Natural killer cell (primary cell): Measurements from ENCODE around the gene HOXB4. TPM values are rescaled to one million over a fixed set of nuclear protein-coding genes. Genes with fewer than 3 reads are reported as not detected.

Source experiments
- ATAC-seq, 3 donors: fragments of 150-1000 bp in 2 of 3; fragments of 200-7000 bp in 1 of 3; cut with Tn5 transposase; 1 replicate in 1 of 3; 2 replicates in 2 of 3; pipeline ENCODE4 v1.10.0; 2021; ENCODE audit warnings: mild to moderate bottlenecking in 2 of 3, moderate library complexity in 2 of 3
- DNase-seq, 2 donors: peaks; one replicate each; pipeline versions ENCODE4 v3.0.0 to v3.0.0-alpha.2; 2013 to 2021; ENCODE audit warnings: mixed read lengths in 1 of 2
- H3K27ac ChIP-seq: one replicate; pipeline ENCODE4 v1.5.1; 2013; ENCODE audit warnings: mild to moderate bottlenecking, low read length
- H3K27me3 ChIP-seq: one replicate; pipeline ENCODE4 v1.6.1; 2013; ENCODE audit warnings: low read length; ENCODE audit not compliant: control insufficient read depth, insufficient read depth
- H3K36me3 ChIP-seq: one replicate; pipeline ENCODE4 v1.6.1; 2013; ENCODE audit warnings: low read length; ENCODE audit not compliant: control insufficient read depth, insufficient read depth
- H3K4me1 ChIP-seq: one replicate; pipeline ENCODE4 v1.6.1; 2013; ENCODE audit warnings: low read length; ENCODE audit not compliant: control insufficient read depth, insufficient read depth
- H3K4me3 ChIP-seq: one replicate; pipeline ENCODE4 v1.5.1; 2013; ENCODE audit warnings: low read length
- H3K9me3 ChIP-seq: one replicate; pipeline ENCODE4 v1.6.1; 2013; ENCODE audit warnings: low read length; ENCODE audit not compliant: control insufficient read depth, insufficient read depth
- H3K27ac Mint-ChIP-seq, 2 donors: one replicate each; pipeline ENCODE4 v1.8.0; 2022; ENCODE audit warnings: mild to moderate bottlenecking in 2 of 2, mixed read lengths in 2 of 2, moderate library complexity in 1 of 2
- H3K27me3 Mint-ChIP-seq, 2 donors: one replicate each; pipeline ENCODE4 v1.8.0; 2022; ENCODE audit warnings: low read depth in 2 of 2, mixed read lengths in 2 of 2
- H3K36me3 Mint-ChIP-seq: one replicate; pipeline ENCODE4 v1.8.0; 2022; ENCODE audit warnings: mixed read lengths
- H3K4me1 Mint-ChIP-seq, 2 donors: one replicate each; pipeline ENCODE4 v1.8.0; 2022; ENCODE audit warnings: mixed read lengths in 2 of 2
- H3K4me3 Mint-ChIP-seq: one replicate; pipeline ENCODE4 v1.8.0; 2022; ENCODE audit warnings: mild to moderate bottlenecking, moderate library complexity, mixed read lengths
- H3K9me3 Mint-ChIP-seq, 2 donors: one replicate each; pipeline ENCODE4 v1.8.0; 2022; ENCODE audit warnings: mixed read lengths in 2 of 2
- WGBS: methylation state at CpG from one replicate; pipeline ENCODE4 v1.1.7; 2013; ENCODE audit warnings: missing lambda C conversion rate; ENCODE audit not compliant: insufficient coverage; 5-methylcytosine and 5-hydroxymethylcytosine counted together
- intact Hi-C: fragments of 100-400 bp; cut with micrococcal nuclease; formaldehyde crosslinking; loops from one replicate; pipeline ENCODE4 v1.14.2; 2022
- total RNA-seq, 4 donors: library from RNA; stranded (reverse); fragments of 120-200 nt in 1 of 4; gene quantifications; one replicate each; pipeline versions ENCODE4 v1.2.3 to v1.2.4, GENCODE V29; 2013 to 2022
- TF ChIP-seq, protein P1 (sequence below): fragments of 200-600 bp; IDR thresholded peaks from one replicate; pipeline ENCODE4 v1.8.0; 2022; ENCODE audit warnings: antibody characterized with exemption

HOXB4 gene
- total RNA-seq, 3 donors from 2014 or later (not counting 1 experiment from before 2014, with no cell fraction given) = 3.5 to 6.7 (median 5.7) TPM

DNA sequence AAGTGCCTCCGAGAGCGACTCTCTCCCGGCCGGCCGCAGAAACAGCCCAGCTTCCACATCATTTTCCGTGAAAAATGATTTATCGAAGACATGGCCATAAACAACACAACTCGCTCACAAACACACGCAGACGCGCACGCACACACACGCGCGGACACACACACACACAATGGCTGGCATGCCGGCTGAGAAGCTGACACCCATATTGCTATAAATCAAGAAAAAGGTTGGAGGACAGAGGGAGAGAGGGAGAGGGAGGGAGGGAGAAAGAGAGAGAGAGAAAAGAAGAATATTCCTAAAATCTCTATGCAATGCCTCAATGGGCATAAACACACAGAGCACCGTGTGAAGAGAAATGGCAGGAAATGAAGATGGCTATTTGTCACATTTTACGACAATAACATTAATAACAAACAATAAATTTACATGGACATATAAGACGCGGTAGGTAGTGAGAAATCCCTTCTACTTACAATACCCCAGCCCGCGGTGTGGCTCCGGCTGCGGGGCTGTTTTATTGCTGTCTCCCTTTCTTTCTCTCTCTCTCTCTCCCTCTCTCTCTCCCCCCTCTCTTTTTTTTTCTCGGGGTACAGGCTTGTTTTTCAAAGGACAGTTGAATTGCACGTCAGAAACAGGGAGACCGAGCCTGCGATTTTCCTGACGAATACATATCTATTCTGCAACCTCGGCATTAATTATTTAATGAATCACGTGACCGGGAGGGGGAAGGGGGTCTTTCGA lies 9.5 kb downstream of the HOXB4 start:
- Histone ChIP-seq H3K4me3 (no peak overlapping the region), H3K4me1 (peaks cover 13% of the 10 kb centered on the region), H3K9me3 (no peaks in the 10 kb centered on the region), H3K27me3 (no peaks in the 10 kb centered on the region), H3K36me3 (no peaks in the 10 kb centered on the region), H3K27ac (no peak overlapping the region)
- intact Hi-C loops = no loop called here
- Mint-ChIP-seq H3K27me3 (peaks cover 0 to 10% of the 10 kb centered on the region in 2 donors), H3K9me3 (no peaks in the 10 kb centered on the region), H3K4me1 (peaks cover 13 to 23% of the 10 kb centered on the region in 2 donors), H3K4me3 (no peak overlapping the region), H3K36me3 (no peaks in the 10 kb centered on the region), H3K27ac (no peak overlapping the region)
- ATAC-seq (no peak), DNase-seq (no peak)
- WGBS = 40% methylated on average over 28 of the region's 33 CpGs
- TF ChIP-seq, protein P1, sequence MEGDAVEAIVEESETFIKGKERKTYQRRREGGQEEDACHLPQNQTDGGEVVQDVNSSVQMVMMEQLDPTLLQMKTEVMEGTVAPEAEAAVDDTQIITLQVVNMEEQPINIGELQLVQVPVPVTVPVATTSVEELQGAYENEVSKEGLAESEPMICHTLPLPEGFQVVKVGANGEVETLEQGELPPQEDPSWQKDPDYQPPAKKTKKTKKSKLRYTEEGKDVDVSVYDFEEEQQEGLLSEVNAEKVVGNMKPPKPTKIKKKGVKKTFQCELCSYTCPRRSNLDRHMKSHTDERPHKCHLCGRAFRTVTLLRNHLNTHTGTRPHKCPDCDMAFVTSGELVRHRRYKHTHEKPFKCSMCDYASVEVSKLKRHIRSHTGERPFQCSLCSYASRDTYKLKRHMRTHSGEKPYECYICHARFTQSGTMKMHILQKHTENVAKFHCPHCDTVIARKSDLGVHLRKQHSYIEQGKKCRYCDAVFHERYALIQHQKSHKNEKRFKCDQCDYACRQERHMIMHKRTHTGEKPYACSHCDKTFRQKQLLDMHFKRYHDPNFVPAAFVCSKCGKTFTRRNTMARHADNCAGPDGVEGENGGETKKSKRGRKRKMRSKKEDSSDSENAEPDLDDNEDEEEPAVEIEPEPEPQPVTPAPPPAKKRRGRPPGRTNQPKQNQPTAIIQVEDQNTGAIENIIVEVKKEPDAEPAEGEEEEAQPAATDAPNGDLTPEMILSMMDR = no peak

DNA sequence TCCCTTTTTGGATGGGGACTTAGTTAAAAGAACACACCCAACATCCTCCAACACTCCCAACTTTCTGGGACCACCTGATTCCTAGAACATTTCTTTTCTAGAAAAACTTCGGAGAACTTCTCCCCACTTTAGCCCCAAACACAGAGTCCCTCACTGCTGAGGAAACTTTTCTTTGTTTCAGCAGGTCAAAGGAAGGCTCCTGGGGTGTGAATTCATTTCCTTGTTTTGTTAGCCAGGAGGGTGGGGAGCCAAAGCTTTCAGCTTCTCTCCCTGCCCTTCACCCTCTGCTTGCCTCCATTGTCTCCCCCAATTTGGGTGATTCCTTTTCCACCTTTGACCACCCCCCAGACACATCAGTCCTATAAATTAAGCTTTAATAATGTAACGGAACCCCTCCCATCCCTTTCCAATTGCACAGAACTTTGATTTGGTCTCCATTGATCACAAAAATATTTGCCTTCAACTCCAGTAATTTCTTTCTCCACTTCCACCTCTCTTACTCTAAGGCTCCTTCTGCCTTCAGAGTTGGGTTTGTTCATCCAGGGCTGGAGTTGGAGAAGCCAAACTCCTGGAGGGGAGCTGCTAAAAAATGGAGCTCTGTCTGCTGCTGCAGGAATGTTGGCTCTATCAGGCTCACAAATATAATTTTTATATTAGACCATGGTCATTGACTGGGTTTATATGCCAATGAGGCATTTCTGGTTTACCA lies 10.3 kb downstream of the HOXB4 start:
- Histone ChIP-seq H3K36me3 (no peaks in the 10 kb centered on the region), H3K4me1 (peaks cover 5% of the 10 kb centered on the region), H3K27ac (no peak overlapping the region), H3K9me3 (no peaks in the 10 kb centered on the region), H3K4me3 (no peak overlapping the region), H3K27me3 (no peaks in the 10 kb centered on the region)
- Mint-ChIP-seq H3K27me3 (peaks cover 0 to 10% of the 10 kb centered on the region in 2 donors), H3K4me1 (peaks cover 4 to 14% of the 10 kb centered on the region in 2 donors), H3K27ac (no peak overlapping the region), H3K36me3 (no peaks in the 10 kb centered on the region), H3K9me3 (no peaks in the 10 kb centered on the region), H3K4me3 (no peak overlapping the region)
- intact Hi-C loops = no loop called here
- WGBS = 90% methylated on average over 2 of the region's 2 CpGs
- TF ChIP-seq, protein P1 = no peak
- DNase-seq (no peak), ATAC-seq (no peak)

DNA sequence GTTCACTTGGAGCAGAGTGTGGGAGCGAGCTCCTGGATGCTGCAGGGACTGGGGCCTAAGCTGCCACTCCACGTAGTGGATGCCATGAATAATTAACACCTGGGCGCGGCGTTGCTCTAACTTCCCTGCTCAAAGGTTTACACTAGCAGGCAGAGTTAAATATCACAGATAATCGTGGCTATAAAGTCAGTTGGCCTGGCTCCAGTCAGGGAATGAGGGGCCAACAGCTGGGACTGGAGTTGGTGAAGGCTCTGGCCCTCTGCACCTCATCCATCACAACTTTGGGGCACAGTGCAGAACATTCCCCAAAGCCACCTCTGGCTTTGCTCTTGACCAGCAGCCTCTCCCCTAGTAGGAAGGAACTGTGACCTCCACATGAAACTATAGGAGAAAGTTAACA lies 10.9 kb downstream of the HOXB4 start:
- TF ChIP-seq, protein P1 = no peak
- no peak overlapping the region for H3K4me3 Mint-ChIP-seq

More for the DNA sequence above, 10.9 kb downstream of the HOXB4 start:
- no peak overlapping the region for H3K27ac ChIP-seq
- H3K4me1 Mint-ChIP-seq = peaks cover 2 to 16% of the 10 kb centered on the region in 2 donors
- ATAC-seq = no peak
- no peak overlapping the region for H3K27ac Mint-ChIP-seq
- DNase-seq = no peak
- no peaks in the 10 kb centered on the region for H3K9me3 ChIP-seq
- H3K36me3 Mint-ChIP-seq = no peaks in the 10 kb centered on the region
- 74% methylated on average over 6 of the region's 6 CpGs for WGBS
- no peaks in the 10 kb centered on the region for H3K27me3 ChIP-seq
- H3K9me3 Mint-ChIP-seq = no peaks in the 10 kb centered on the region
- peaks cover 0 to 10% of the 10 kb centered on the region in 2 donors for H3K27me3 Mint-ChIP-seq
- no peak overlapping the region for H3K4me3 ChIP-seq
- H3K36me3 ChIP-seq = no peaks in the 10 kb centered on the region
- H3K4me1 ChIP-seq = peaks cover 5% of the 10 kb centered on the region
- intact Hi-C loops = no loop called here
